Measurements from ENCODE around the gene MYO1D. TPM values are rescaled to one million over a fixed set of nuclear protein-coding genes. Genes with fewer than 3 reads are reported as not detected.
"Not testable (repeated sequence)": the region's sequence is repeated elsewhere in the genome, so short reads cannot be mapped to it uniquely, and the experiment has no call there.

Gene MYO1D
- total RNA-seq, 4 donors from 2014 or later, result 60.4 to 89.0 (median 82.5) TPM

- intact Hi-C loops (cut with DNase I; ENCODE audit: low total_unique reads), result no loop called here
- H3K4me3 ChIP-seq (ENCODE audit: low read depth, poor library complexity, severe bottlenecking), result no peak overlapping the region
- 56 to 97% methylated on average over 2 of the region's 2 CpGs for WGBS, 2 donors
- no peak for DNase-seq (ENCODE audit: low spot score in 2 of 2)
- TF ChIP-seq, protein P1, sequence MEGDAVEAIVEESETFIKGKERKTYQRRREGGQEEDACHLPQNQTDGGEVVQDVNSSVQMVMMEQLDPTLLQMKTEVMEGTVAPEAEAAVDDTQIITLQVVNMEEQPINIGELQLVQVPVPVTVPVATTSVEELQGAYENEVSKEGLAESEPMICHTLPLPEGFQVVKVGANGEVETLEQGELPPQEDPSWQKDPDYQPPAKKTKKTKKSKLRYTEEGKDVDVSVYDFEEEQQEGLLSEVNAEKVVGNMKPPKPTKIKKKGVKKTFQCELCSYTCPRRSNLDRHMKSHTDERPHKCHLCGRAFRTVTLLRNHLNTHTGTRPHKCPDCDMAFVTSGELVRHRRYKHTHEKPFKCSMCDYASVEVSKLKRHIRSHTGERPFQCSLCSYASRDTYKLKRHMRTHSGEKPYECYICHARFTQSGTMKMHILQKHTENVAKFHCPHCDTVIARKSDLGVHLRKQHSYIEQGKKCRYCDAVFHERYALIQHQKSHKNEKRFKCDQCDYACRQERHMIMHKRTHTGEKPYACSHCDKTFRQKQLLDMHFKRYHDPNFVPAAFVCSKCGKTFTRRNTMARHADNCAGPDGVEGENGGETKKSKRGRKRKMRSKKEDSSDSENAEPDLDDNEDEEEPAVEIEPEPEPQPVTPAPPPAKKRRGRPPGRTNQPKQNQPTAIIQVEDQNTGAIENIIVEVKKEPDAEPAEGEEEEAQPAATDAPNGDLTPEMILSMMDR (IDR thresholded peaks at IDR 0.05), result no peak
- no peak for TF ChIP-seq POLR2A (IDR thresholded peaks at IDR 0.05)
Observed at GRCh38 chr17:32451879-32452278, 425.0 kb downstream of the MYO1D start.

- intact Hi-C loops (cut with DNase I; ENCODE audit: low total_unique reads); H3K4me3 ChIP-seq (ENCODE audit: low read depth, poor library complexity, severe bottlenecking); DNase-seq (ENCODE audit: low spot score in 2 of 2): not testable (repeated sequence)
- 94 to 97% methylated on average over 6 of the region's 6 CpGs for WGBS, 2 donors
Observed at GRCh38 chr17:32450379-32450778, 426.5 kb downstream of the MYO1D start.

DNA sequence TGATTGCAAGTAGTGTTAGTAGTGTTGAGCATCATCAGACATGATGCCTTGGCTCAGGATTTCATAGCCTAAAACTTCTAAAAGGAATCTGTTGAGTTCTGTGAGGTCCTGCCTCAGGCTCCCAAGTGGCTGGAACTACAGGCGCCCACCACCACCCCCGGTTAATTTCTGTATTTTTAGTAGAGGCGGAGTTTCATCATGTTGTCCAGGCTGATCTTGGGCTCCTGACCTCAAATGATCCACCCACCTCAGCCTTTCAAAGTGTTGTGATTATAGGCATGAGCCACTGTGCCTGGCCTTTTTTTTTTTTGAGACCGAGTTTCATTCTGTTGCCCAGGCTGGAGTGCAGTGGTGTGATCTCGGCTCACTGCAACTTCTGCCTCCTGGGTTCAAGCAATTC, 427.0 kb downstream of the MYO1D start:
- H3K4me3 ChIP-seq (ENCODE audit: low read depth, poor library complexity, severe bottlenecking), result no peak overlapping the region
- WGBS, 2 donors, result 93 to 94% methylated on average over 5 of the region's 5 CpGs
- intact Hi-C loops (cut with DNase I; ENCODE audit: low total_unique reads), result no loop called here
- DNase-seq (ENCODE audit: low spot score in 2 of 2), result no peak
- no peak for TF ChIP-seq POLR2A (IDR thresholded peaks at IDR 0.05)
- TF ChIP-seq, protein P1 (IDR thresholded peaks at IDR 0.05), result no peak

- no peak overlapping the region for H3K4me3 ChIP-seq (ENCODE audit: low read depth, poor library complexity, severe bottlenecking)
- intact Hi-C loops (cut with DNase I; ENCODE audit: low total_unique reads), result no loop called here
- no peak for DNase-seq (ENCODE audit: low spot score in 2 of 2)
- WGBS, 2 donors, result 83 to 85% methylated on average over 2 of the region's 2 CpGs
- TF ChIP-seq POLR2A (IDR thresholded peaks at IDR 0.05), result no peak
- TF ChIP-seq, protein P1 (IDR thresholded peaks at IDR 0.05), result no peak
Observed at GRCh38 chr17:32446949-32447348, 430.0 kb downstream of the MYO1D start.

GRCh38 chr17:32445971-32446370, 431.0 kb downstream of the MYO1D start:
- TF ChIP-seq, protein P1 (IDR thresholded peaks at IDR 0.05), result no peak
- no peak for TF ChIP-seq POLR2A (IDR thresholded peaks at IDR 0.05)
- no peak overlapping the region for H3K4me3 ChIP-seq (ENCODE audit: low read depth, poor library complexity, severe bottlenecking)
- 56 to 60% methylated on average over 2 of the region's 2 CpGs for WGBS, 2 donors

DNA sequence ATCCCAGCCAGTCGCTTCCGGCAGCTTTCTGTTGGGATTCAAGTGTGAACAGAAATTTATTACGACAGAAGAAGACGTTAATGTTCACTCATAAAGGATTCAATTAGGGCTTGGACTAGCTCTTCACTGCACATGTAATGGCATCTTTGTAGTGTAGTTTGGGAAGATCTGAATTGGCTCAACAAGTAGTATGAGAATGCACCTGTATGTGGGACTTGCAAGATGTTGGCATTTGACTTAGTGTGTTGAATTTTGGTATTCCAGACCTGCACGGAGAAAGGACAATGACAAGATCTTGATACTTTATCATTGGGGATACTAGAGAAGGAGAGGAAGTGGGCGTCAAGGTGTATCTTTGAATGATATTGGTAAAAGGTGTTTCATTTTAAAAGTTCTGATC, 431.4 kb downstream of the MYO1D start:
- no peak overlapping the region for H3K4me3 ChIP-seq (ENCODE audit: low read depth, poor library complexity, severe bottlenecking)
- intact Hi-C loops (cut with DNase I; ENCODE audit: low total_unique reads), result no loop called here
- DNase-seq (ENCODE audit: low spot score in 2 of 2), result no peak
- TF ChIP-seq, protein P1 (IDR thresholded peaks at IDR 0.05), result no peak
- no peak for TF ChIP-seq POLR2A (IDR thresholded peaks at IDR 0.05)
- 15 to 26% methylated on average over 6 of the region's 6 CpGs for WGBS, 2 donors

More at GRCh38 chr17:32445971-32446370, 431.0 kb downstream of the MYO1D start:
- intact Hi-C loops (cut with DNase I; ENCODE audit: low total_unique reads), result no loop called here
- DNase-seq (ENCODE audit: low spot score in 2 of 2), result no peak
